Transverse colon (tissue), 4 donors: ENCODE data around the gene STAP2. TPM values are rescaled to one million over a fixed set of nuclear protein-coding genes. Genes with fewer than 3 reads are reported as not detected.

ENCODE experiments used
- DNase-seq: peaks from one replicate; pipeline ENCODE4 v3.0.0-alpha.2; 2019
- H3K27ac ChIP-seq, 4 donors: fragments of 200-600 bp; sonication (generic); 2 replicates each; pipeline ENCODE4 v1.5.1; 2016 to 2018; ENCODE audit warnings: inconsistent platforms in 4 of 4
- H3K27me3 ChIP-seq: fragments of 200-600 bp; sonication (generic); 2 replicates; pipeline ENCODE4 v1.5.1; 2017; ENCODE audit warnings: inconsistent platforms
- H3K36me3 ChIP-seq, 4 donors: fragments of 200-600 bp; sonication (generic); 2 replicates each; pipeline ENCODE4 v1.5.1; 2017 to 2019; ENCODE audit warnings: inconsistent platforms in 4 of 4
- H3K4me1 ChIP-seq, 4 donors: fragments of 200-600 bp; sonication (generic); 2 replicates each; pipeline ENCODE4 v1.5.1; 2017 to 2020; ENCODE audit warnings: inconsistent platforms in 4 of 4
- H3K4me3 ChIP-seq, 4 donors: fragments of 200-600 bp; sonication (generic); 1 replicate in 1 of 4; 2 replicates in 3 of 4; pipeline versions ENCODE4 v1.5.1 to v1.6.1; 2017 to 2019; ENCODE audit warnings: inconsistent platforms in 4 of 4
- H3K9me3 ChIP-seq, 2 donors: fragments of 200-600 bp; sonication (generic); 2 replicates each; pipeline ENCODE4 v1.5.1; 2017 to 2019; ENCODE audit warnings: inconsistent platforms in 2 of 2
- EP300 ChIP-seq: sonication (generic); formaldehyde crosslinking; IDR thresholded peaks from one replicate; pipeline ENCODE4 v1.6.1; 2017; ENCODE audit warnings: antibody characterized with exemption, low read depth
- POLR2A ChIP-seq: fragments of 450-650 bp; IDR thresholded peaks from one replicate; pipeline ENCODE4 v1.6.1; 2016; ENCODE audit warnings: antibody characterized with exemption, mild to moderate bottlenecking, moderate library complexity
- POLR2AphosphoS5 ChIP-seq, 3 donors: sonication (generic); formaldehyde crosslinking; IDR thresholded peaks; one replicate each; pipeline ENCODE4 v1.6.1; 2016; ENCODE audit warnings: antibody characterized with exemption in 3 of 3
- WGBS, 2 donors: methylation state at CpG; one replicate each; pipeline ENCODE4 v1.1.5; 2018; ENCODE audit warnings: low coverage in 1 of 2; 5-methylcytosine and 5-hydroxymethylcytosine counted together
- in situ Hi-C, 4 donors: fragments of 200-750 bp; cut with MboI; loops; one replicate each; pipeline versions ENCODE4 v1.15.0 to v1.15.1; 2017; ENCODE audit warnings: low sequenced_read_pairs in 3 of 4, low pct_ligation_motif_present in 1 of 4, low pct_unique_long_range_greater_than_20kb in 1 of 4
- intact Hi-C: fragments of 100-400 bp; cut with DNase I; formaldehyde crosslinking; loops from one replicate; pipeline ENCODE4 v1.15.1; 2023; ENCODE audit warnings: low total_unique reads
- total RNA-seq, 4 donors: library from RNA; depleted of rRNA; stranded (reverse); fragments of >200 nt; gene quantifications; one replicate each; pipeline ENCODE4 v1.1.0, GENCODE V29; 2016
- TF ChIP-seq, protein P1 (sequence below), 5 experiments: fragments of 200-600 bp in 3 of 5; fragments of 450-650 bp in 2 of 5; sonication (generic) in 3 of 5; IDR thresholded peaks; 1 replicate in 2 of 5; 2 replicates in 3 of 5; pipeline ENCODE4 v1.5.1; 2016 to 2017; ENCODE audit warnings: antibody characterized with exemption in 5 of 5, inconsistent platforms in 3 of 5, mild to moderate bottlenecking in 2 of 5, moderate library complexity in 1 of 5

The STAP2 gene
- total RNA-seq, 4 donors from 2014 or later, result 146 to 680 (median 245) TPM

DNA sequence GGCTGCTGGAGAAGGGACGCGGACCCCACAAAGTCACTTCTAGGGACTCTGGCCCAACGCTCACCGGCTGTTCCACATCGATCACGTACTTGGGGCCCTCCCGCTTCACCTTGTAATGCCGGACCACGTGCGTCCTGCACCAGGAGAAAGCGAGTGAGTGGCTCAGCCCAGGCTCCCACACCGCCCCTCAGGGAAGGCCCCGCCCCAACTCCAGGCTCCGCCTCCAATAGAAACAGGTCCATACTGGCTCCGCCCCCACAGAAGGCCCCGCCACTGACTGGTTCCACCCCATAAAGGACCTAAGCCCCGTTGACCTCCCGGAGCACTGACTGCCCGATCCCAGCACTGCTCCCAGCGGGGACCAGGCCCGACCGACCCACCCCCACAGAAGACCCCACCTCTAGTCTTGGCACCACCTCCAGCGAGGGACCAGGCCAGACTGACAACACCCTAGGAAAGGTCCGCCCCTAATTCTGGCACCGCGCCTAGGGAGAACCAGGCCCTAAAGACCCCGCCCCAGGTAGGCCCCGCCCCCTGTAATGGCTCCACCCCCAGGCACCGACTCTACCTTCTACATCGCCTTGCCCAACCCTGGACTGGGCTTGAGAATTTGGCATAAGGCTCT is 11.3 kb downstream of the STAP2 start:
- WGBS, 2 donors, result 43% methylated on average over 23 of the region's 30 CpGs; no CpG with 5 or more reads in 1 of the 2 donors
- H3K27me3 ChIP-seq, result peaks cover 5% of the 10 kb centered on the region
- DNase-seq, result peak; percentile 83
- in situ Hi-C loops, result no loop called here
- peaks cover 4 to 21% (median 6%) of the 10 kb centered on the region in 4 donors for H3K4me1 ChIP-seq
- peak overlapping the region in 3 of 4 donors; percentile 10 to 21 (median 13) for H3K4me3 ChIP-seq
- intact Hi-C loops, result no loop called here
- no peaks in the 10 kb centered on the region for H3K36me3 ChIP-seq
- H3K27ac ChIP-seq, result peak overlapping the region in 3 of 4 donors; percentile 25 to 59 (median 52)
- TF ChIP-seq POLR2A (no peak), POLR2AphosphoS5 (IDR thresholded peaks at IDR 0.05) (no peak), EP300 (no peak)
- TF ChIP-seq, protein P1, sequence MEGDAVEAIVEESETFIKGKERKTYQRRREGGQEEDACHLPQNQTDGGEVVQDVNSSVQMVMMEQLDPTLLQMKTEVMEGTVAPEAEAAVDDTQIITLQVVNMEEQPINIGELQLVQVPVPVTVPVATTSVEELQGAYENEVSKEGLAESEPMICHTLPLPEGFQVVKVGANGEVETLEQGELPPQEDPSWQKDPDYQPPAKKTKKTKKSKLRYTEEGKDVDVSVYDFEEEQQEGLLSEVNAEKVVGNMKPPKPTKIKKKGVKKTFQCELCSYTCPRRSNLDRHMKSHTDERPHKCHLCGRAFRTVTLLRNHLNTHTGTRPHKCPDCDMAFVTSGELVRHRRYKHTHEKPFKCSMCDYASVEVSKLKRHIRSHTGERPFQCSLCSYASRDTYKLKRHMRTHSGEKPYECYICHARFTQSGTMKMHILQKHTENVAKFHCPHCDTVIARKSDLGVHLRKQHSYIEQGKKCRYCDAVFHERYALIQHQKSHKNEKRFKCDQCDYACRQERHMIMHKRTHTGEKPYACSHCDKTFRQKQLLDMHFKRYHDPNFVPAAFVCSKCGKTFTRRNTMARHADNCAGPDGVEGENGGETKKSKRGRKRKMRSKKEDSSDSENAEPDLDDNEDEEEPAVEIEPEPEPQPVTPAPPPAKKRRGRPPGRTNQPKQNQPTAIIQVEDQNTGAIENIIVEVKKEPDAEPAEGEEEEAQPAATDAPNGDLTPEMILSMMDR (IDR thresholded peaks at IDR 0.05), result no peak
- H3K9me3 ChIP-seq, result no peaks in the 10 kb centered on the region

DNA sequence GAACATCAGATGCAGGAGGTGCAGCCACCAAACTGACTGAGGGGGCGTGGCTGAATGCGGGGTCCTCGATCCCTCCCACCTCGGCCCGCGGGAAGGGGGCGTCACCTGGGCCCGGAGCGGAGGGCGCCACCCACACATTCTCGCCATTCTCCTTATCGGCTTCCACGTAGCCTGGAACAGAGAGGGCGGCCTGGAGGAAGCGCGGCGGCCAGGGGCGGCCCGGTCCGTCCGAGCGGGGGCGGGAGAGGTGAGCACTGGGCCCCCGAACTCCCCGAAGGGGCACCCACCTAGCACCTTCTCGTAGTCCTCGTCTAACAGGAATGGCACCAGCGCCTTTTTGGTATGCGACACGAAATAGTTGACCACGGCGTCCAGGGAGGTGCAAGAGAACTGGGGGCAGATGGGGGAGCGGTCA is 11.8 kb downstream of the STAP2 start:
- Histone ChIP-seq H3K9me3 (no peaks in the 10 kb centered on the region), H3K4me3 (no peak overlapping the region), H3K36me3 (no peaks in the 10 kb centered on the region), H3K4me1 (peaks cover 4 to 21% (median 6%) of the 10 kb centered on the region in 4 donors), H3K27me3 (peaks cover 5% of the 10 kb centered on the region), H3K27ac (no peak overlapping the region)
- TF ChIP-seq, protein P1 (IDR thresholded peaks at IDR 0.05), result no peak
- TF ChIP-seq POLR2AphosphoS5 (IDR thresholded peaks at IDR 0.05) (no peak), EP300 (no peak), POLR2A (no peak)
- in situ Hi-C loops, result no loop called here
- DNase-seq, result no peak
- intact Hi-C loops, result no loop called here
- 39% methylated on average over 27 of the region's 33 CpGs; no CpG with 5 or more reads in 1 of the 2 donors for whole genome bisulfite sequencing, 2 donors

DNA sequence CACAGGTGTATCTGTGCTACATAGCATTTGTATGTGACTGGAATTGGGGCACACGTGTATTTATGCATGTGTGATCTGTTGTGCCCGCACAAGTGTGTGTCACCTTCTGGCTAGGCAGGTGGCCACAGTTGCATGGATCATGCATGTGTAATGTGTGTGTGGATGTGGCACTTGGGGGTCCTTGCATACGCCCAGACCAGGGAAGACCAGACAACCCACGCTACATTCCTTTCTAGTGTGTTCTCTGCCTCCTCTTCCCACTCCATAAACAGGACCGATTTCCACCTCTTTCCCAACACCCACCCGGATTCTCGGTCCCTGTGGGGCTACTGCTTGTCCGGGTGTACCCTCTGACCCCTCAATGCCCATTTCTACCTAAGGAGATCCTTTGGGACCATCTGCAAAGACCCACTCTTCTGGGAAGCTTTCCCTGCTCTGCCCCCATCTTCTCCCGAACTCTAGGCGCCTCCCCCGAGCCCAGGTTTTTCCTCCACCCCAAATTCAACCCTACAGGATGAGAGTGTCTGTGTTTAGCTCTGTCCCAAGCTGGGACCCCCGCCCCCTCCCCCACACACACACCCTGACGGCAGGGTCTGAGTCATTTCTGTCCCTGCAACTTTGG is 12.3 kb downstream of the STAP2 start:
- Histone ChIP-seq H3K27ac (no peak overlapping the region), H3K36me3 (no peaks in the 10 kb centered on the region), H3K9me3 (no peaks in the 10 kb centered on the region), H3K27me3 (peaks cover 5% of the 10 kb centered on the region), H3K4me1 (peaks cover 4 to 21% (median 6%) of the 10 kb centered on the region in 4 donors), H3K4me3 (no peak overlapping the region)
- in situ Hi-C loops, result no loop called here
- TF ChIP-seq POLR2AphosphoS5 (IDR thresholded peaks at IDR 0.05) (no peak), POLR2A (no peak), EP300 (no peak)
- TF ChIP-seq, protein P1 (IDR thresholded peaks at IDR 0.05), result no peak
- intact Hi-C loops, result no loop called here
- 71 to 73% methylated on average over 3 to 13 of the region's 13 CpGs for WGBS, 2 donors
- DNase-seq, result no peak

GRCh38 chr19:4324228-4324627 is 14.4 kb downstream of the STAP2 start:
- no peaks in the 10 kb centered on the region for H3K36me3 ChIP-seq
- peaks cover 5% of the 10 kb centered on the region for H3K27me3 ChIP-seq
- no peak overlapping the region for H3K4me3 ChIP-seq
- WGBS, 2 donors, result 84% methylated on average over 12 of the region's 12 CpGs; no CpG with 5 or more reads in 1 of the 2 donors
- H3K4me1 ChIP-seq, result peaks cover 4 to 21% (median 6%) of the 10 kb centered on the region in 4 donors
- intact Hi-C loops (no loop called here), in situ Hi-C loops (no loop called here)
- H3K27ac ChIP-seq, result no peak overlapping the region
- no peak for DNase-seq
- no peaks in the 10 kb centered on the region for H3K9me3 ChIP-seq
- TF ChIP-seq, protein P1 (IDR thresholded peaks at IDR 0.05), result no peak
- no peak for TF ChIP-seq POLR2A
- TF ChIP-seq EP300, result no peak
- TF ChIP-seq POLR2AphosphoS5 (IDR thresholded peaks at IDR 0.05), result no peak
